NCI-H510A treated with DMSO at 0.1 percent for 48 hours (cell line): ENCODE data around the gene KLHL25.

Source experiments
- DNase-seq: peaks from one replicate; lab custom pipeline; 2025; lab: John Stamatoyannopoulos, UW

The KLHL25 gene

GRCh38 chr15:85717212-85717611 lies 77.5 kb downstream of the KLHL25 start:
- DNase-seq = no peak

- no peak for DNase-seq
Observed at GRCh38 chr15:85716261-85716660, 78.5 kb downstream of the KLHL25 start.

- no peak for DNase-seq
Observed at GRCh38 chr15:85711580-85712192, 83.0 kb downstream of the KLHL25 start.

- DNase-seq = no peak
Observed at GRCh38 chr15:85710340-85710842, 84.3 kb downstream of the KLHL25 start.
